T-helper 22 cell (primary cell): ENCODE data around the gene RBM11.
"Not testable (repeated sequence)": the region's sequence is repeated elsewhere in the genome, so short reads cannot be mapped to it uniquely, and the experiment has no call there.

Experiments used
- DNase-seq: peaks from one replicate; pipeline ENCODE4 v3.0.0-alpha.2; 2020; ENCODE audit warnings: low read depth

Gene RBM11

GRCh38 chr21:14215971-14216641, at the start of gene RBM11:
TSS of gene RBM11 (plus strand) at chr21:14216157. CDS start at chr21:14216187, 30 bp downstream.
- DNase-seq = peak; percentile 20

GRCh38 chr21:14166463-14167223, 49.3 kb upstream of the RBM11 start:
- DNase-seq = not testable (repeated sequence)

- DNase-seq = no peak
Observed at GRCh38 chr21:14206222-14206621, 9.7 kb upstream of the RBM11 start.

- DNase-seq = no peak
Observed at GRCh38 chr21:14210738-14211137, 5.2 kb upstream of the RBM11 start, which contains the start of gene LIPI. TSS of gene LIPI (minus strand) at chr21:14210955. CDS start at chr21:14210845, 110 bp downstream.

- DNase-seq = no peak
Observed at GRCh38 chr21:14213164-14213563, 2.8 kb upstream of the RBM11 start.

- DNase-seq = no peak
Observed at GRCh38 chr21:14223365-14223764, 7.4 kb downstream of the RBM11 start.

GRCh38 chr21:14229399-14229798, 13.4 kb downstream of the RBM11 start:
- DNase-seq = no peak

GRCh38 chr21:14235101-14235500, 19.1 kb downstream of the RBM11 start:
- no peak for DNase-seq

GRCh38 chr21:14236180-14236579, 20.2 kb downstream of the RBM11 start:
- no peak for DNase-seq

- no peak for DNase-seq
Observed at GRCh38 chr21:14239281-14239680, 23.3 kb downstream of the RBM11 start.

GRCh38 chr21:14241297-14241696, 25.3 kb downstream of the RBM11 start:
- DNase-seq = no peak

- no peak for DNase-seq
Observed at GRCh38 chr21:14243461-14243860, 27.5 kb downstream of the RBM11 start.

GRCh38 chr21:14243874-14244273, 27.9 kb downstream of the RBM11 start:
- DNase-seq = no peak

- no peak for DNase-seq
Observed at GRCh38 chr21:14244911-14245310, 29.0 kb downstream of the RBM11 start.

- DNase-seq = no peak
Observed at GRCh38 chr21:14245711-14246110, 29.8 kb downstream of the RBM11 start.

GRCh38 chr21:14251336-14251735, 35.4 kb downstream of the RBM11 start:
- DNase-seq = no peak

- DNase-seq = no peak
Observed at GRCh38 chr21:14259747-14260146, 43.8 kb downstream of the RBM11 start.

- DNase-seq = no peak
Observed at GRCh38 chr21:14260174-14260764, 44.3 kb downstream of the RBM11 start.

- DNase-seq = no peak
Observed at GRCh38 chr21:14262039-14262438, 46.1 kb downstream of the RBM11 start.

- no peak for DNase-seq
Observed at GRCh38 chr21:14263879-14264278, 47.9 kb downstream of the RBM11 start.

- no peak for DNase-seq
Observed at GRCh38 chr21:14265023-14265422, 49.1 kb downstream of the RBM11 start.

- DNase-seq = no peak
Observed at GRCh38 chr21:14267076-14267475, 51.1 kb downstream of the RBM11 start.

GRCh38 chr21:14270631-14271030, 54.7 kb downstream of the RBM11 start:
- no peak for DNase-seq
